GM12878 (cell line): Measurements from ENCODE around the gene RHOBTB1. TPM values are rescaled to one million over a fixed set of nuclear protein-coding genes. Genes with fewer than 3 reads are reported as not detected.

Experiments
- ATAC-seq: fragments of 200-7000 bp; cut with Tn5 transposase; 3 replicates; pipeline ENCODE4 v1.9.1; 2020; ENCODE audit warnings: mild to moderate bottlenecking, moderate library complexity
- BruUV-seq: library from RNA; stranded (reverse); fragments of 400-500 nt; replicated peaks from 2 replicates; lab custom pipeline; 2021; lab: Mats Ljungman, UMichigan
- CTCF ChIA-PET: fragments of 300-600 bp; sonication (Branson Sonifier 250); formaldehyde crosslinking; extraction: SDS; loops from one replicate; lab custom pipeline; 2021; ENCODE audit warnings: inconsistent platforms; lab: Yijun Ruan, JAX
- POLR2A ChIA-PET: fragments of 350-600 bp; formaldehyde crosslinking; extraction: SDS; loops from one replicate; lab custom pipeline; 2021; ENCODE audit warnings: inconsistent platforms; lab: Charles Lee
- RAD21 ChIA-PET: fragments of 300-600 bp; sonication (Branson Sonifier 250); formaldehyde crosslinking; loops from one replicate; lab custom pipeline; 2023; ENCODE audit warnings: antibody characterized with exemption; ENCODE audit not compliant: unreplicated experiment; lab: Charles Lee
- SMC1A ChIA-PET: fragments of 300-600 bp; sonication (Branson Sonifier 250); formaldehyde crosslinking; loops from one replicate; lab custom pipeline; 2023; ENCODE audit not compliant: unreplicated experiment, uncharacterized antibody; lab: Charles Lee
- DNase-seq: peaks from one replicate; pipeline ENCODE4 v3.0.0-alpha.2; 2011; ENCODE audit warnings: low read depth, low spot score
- FAIRE-seq: peaks from 3 replicates; lab custom pipeline; 2011; peaks lifted over from hg19 to GRCh38; lab: Jason Lieb, UNC
- H2AFZ ChIP-seq: 2 replicates; pipeline ENCODE4 v1.6.0; 2011; ENCODE audit warnings: low read depth, low read length, control low read depth; ENCODE audit not compliant: control insufficient read depth
- H3K27ac ChIP-seq: 2 replicates; pipeline ENCODE4 v1.5.1; 2011; ENCODE audit warnings: control low read depth; ENCODE audit not compliant: control insufficient read depth, insufficient read depth
- H3K27me3 ChIP-seq, 2 experiments: replicated peaks in 1 of 2; 2 replicates each; pipeline versions ENCODE4 v1.6.0 to v1.6.1; 2011; ENCODE audit warnings: low read length in 1 of 2; ENCODE audit not compliant: control insufficient read depth in 2 of 2, insufficient read depth in 2 of 2
- H3K36me3 ChIP-seq, 2 experiments: 2 replicates each; pipeline ENCODE4 v1.5.1; 2011; ENCODE audit warnings: low read length in 1 of 2; ENCODE audit not compliant: control insufficient read depth in 2 of 2, insufficient read depth in 2 of 2
- H3K4me1 ChIP-seq: 2 replicates; pipeline ENCODE4 v1.6.1; 2011; ENCODE audit warnings: mild to moderate bottlenecking, low read length, moderate library complexity, mixed read lengths; ENCODE audit not compliant: control insufficient read depth, insufficient read depth
- H3K4me2 ChIP-seq: 2 replicates; pipeline ENCODE4 v1.6.0; 2011; ENCODE audit warnings: control low read depth; ENCODE audit not compliant: control insufficient read depth, insufficient read depth
- H3K4me3 ChIP-seq: fragments of 200-600 bp; sonication (generic); 2 replicates; pipeline ENCODE4 v1.5.1; 2016
- H3K79me2 ChIP-seq: 2 replicates; pipeline ENCODE4 v1.6.0; 2011; ENCODE audit warnings: low read length; ENCODE audit not compliant: control insufficient read depth, insufficient read depth
- H3K9ac ChIP-seq: 2 replicates; pipeline ENCODE4 v1.8.0; 2011; ENCODE audit warnings: low read length, control low read depth, mixed read lengths; ENCODE audit not compliant: control insufficient read depth, insufficient read depth
- H3K9me3 ChIP-seq: replicated peaks from 3 replicates; pipeline ENCODE4 v1.5.1; 2011; ENCODE audit warnings: mild to moderate bottlenecking, low read length; ENCODE audit not compliant: control insufficient read depth, insufficient read depth
- H4K20me1 ChIP-seq: 2 replicates; pipeline ENCODE4 v1.6.0; 2011; ENCODE audit not compliant: control insufficient read depth, insufficient read depth
- E4F1 ChIP-seq: fragments of 450-650 bp; IDR thresholded peaks from 2 replicates; pipeline ENCODE4 v1.6.1; 2018; ENCODE audit warnings: borderline replicate concordance, mild to moderate bottlenecking; ENCODE audit not compliant: partially characterized antibody
- FOXK2 ChIP-seq: fragments of 450-650 bp; IDR thresholded peaks from 2 replicates; pipeline ENCODE4 v1.6.1; 2017; ENCODE audit warnings: mild to moderate bottlenecking, moderate library complexity
- GABPA ChIP-seq: IDR thresholded peaks from 2 replicates; pipeline ENCODE4 v1.6.1; 2014; ENCODE audit warnings: antibody characterized with exemption, low read depth, mild to moderate bottlenecking, inconsistent platforms
- HDAC6 ChIP-seq: fragments of 200-600 bp; sonication (generic); IDR thresholded peaks from one replicate; pipeline ENCODE4 v1.8.0; 2017; ENCODE audit warnings: antibody characterized with exemption; ENCODE audit not compliant: unreplicated experiment
- IKZF1 ChIP-seq: fragments of 450-650 bp; conservative IDR thresholded peaks from 2 replicates; pipeline ENCODE4 v1.6.1; 2017; ENCODE audit warnings: antibody characterized with exemption, mild to moderate bottlenecking
- IRF3 ChIP-seq: fragments of 450-650 bp; IDR thresholded peaks from 2 replicates; pipeline ENCODE4 v1.6.1; 2014; ENCODE audit warnings: mild to moderate bottlenecking
- JUNB ChIP-seq: IDR thresholded peaks from 2 replicates; pipeline ENCODE4 v1.6.1; 2016; ENCODE audit warnings: antibody characterized with exemption, mild to moderate bottlenecking
- MAX ChIP-seq: IDR thresholded peaks from 2 replicates; pipeline ENCODE4 v1.6.1; 2012; ENCODE audit warnings: low read depth, low read length, improper control_type of control experiment
- MYC ChIP-seq: IDR thresholded peaks from 2 replicates; pipeline ENCODE4 v1.6.1; 2011; ENCODE audit warnings: mild to moderate bottlenecking, low read length, moderate library complexity, inconsistent platforms; ENCODE audit not compliant: insufficient read depth, insufficient replicate concordance, insufficient read length, severe bottlenecking
- NFIC ChIP-seq: IDR thresholded peaks from 2 replicates; pipeline ENCODE4 v1.6.1; 2012; ENCODE audit warnings: low read depth, mild to moderate bottlenecking, inconsistent platforms, low read length, moderate library complexity
- NFYA ChIP-seq: IDR thresholded peaks from 2 replicates; pipeline ENCODE4 v1.6.1; 2011; ENCODE audit warnings: low read depth, mild to moderate bottlenecking, low read length, improper control_type of control experiment, borderline replicate concordance
- RAD51 ChIP-seq: fragments of 450-650 bp; IDR thresholded peaks from 2 replicates; pipeline ENCODE4 v1.6.1; 2016; ENCODE audit warnings: moderate library complexity, mild to moderate bottlenecking, inconsistent platforms
- STAT3 ChIP-seq: IDR thresholded peaks from 2 replicates; pipeline ENCODE4 v1.6.1; 2011; ENCODE audit warnings: low read depth, low read length, improper control_type of control experiment
- WRNIP1 ChIP-seq: IDR thresholded peaks from 2 replicates; pipeline ENCODE4 v1.6.1; 2011; ENCODE audit warnings: low read depth, low read length, improper control_type of control experiment, borderline replicate concordance
- YY1 ChIP-seq: IDR thresholded peaks from 2 replicates; pipeline ENCODE4 v1.6.1; 2011; ENCODE audit warnings: low read depth, mild to moderate bottlenecking, low read length
- ZBTB33 ChIP-seq: fragments of 450-650 bp; IDR thresholded peaks from 2 replicates; pipeline ENCODE4 v1.6.1; 2017; ENCODE audit warnings: mild to moderate bottlenecking
- ZZZ3 ChIP-seq: IDR thresholded peaks from 2 replicates; pipeline ENCODE4 v1.6.1; 2011; ENCODE audit warnings: low read depth; ENCODE audit not compliant: control insufficient read depth, insufficient read length
- WGBS: methylation state at CpG from one replicate; pipeline ENCODE4 v1.1.6; 2016; ENCODE audit warnings: low lambda C conversion rate; ENCODE audit not compliant: insufficient replicate concordance, insufficient coverage; ENCODE audit errors: missing lambda C conversion rate; 5-methylcytosine and 5-hydroxymethylcytosine counted together
- in situ Hi-C: fragments of 300-500 bp; cut with MboI; formaldehyde crosslinking; loops from 9 replicates; pipeline ENCODE4 v1.14.3; 2018; ENCODE audit warnings: mixed read lengths
- intact Hi-C: fragments of 100-400 bp; cut with micrococcal nuclease; formaldehyde crosslinking; loops from one replicate; pipeline ENCODE4 v1.14.2; 2022; ENCODE audit not compliant: unreplicated experiment
- polyA plus RNA-seq, 11 experiments: library from polyadenylated mRNA; depleted of rRNA in 4 of 11; unstranded in 6 of 11; stranded (reverse) in 5 of 11; fragments of >200 nt; fragmentation: Nextera tagmentation in 4 of 11; fragmentation: Illumina TruSeq in 1 of 11; extraction: Ambion mirVana in 4 of 11; extraction: Trizol in 1 of 11; gene quantifications; 1 replicate in 1 of 11; 2 replicates in 10 of 11; pipeline versions ENCODE4 v1.2.1 to v1.2.3, GENCODE V29; 2011 to 2016; ENCODE audit warnings: inconsistent platforms in 2 of 11, missing spikeins in 2 of 11, low read depth in 1 of 11
- total RNA-seq, 4 experiments: library from RNA; depleted of rRNA in 3 of 4; stranded (reverse); fragments of >200 nt in 3 of 4; fragmentation: Illumina TruSeq in 1 of 4; extraction: Trizol in 1 of 4; gene quantifications; 2 replicates each; pipeline versions ENCODE4 v1.2.1 to v1.2.3, GENCODE V29; 2013 to 2021
- TF ChIP-seq, protein P1 (sequence below): IDR thresholded peaks from 2 replicates; pipeline ENCODE4 v1.6.1; 2011; ENCODE audit warnings: low read depth, low read length, improper control_type of control experiment, borderline replicate concordance

Gene RHOBTB1
- total and polyA plus RNA-seq, 10 of the 15 experiments (the other 5 are each of a cell fraction or from before 2014, with no cell fraction given): not detected

DNA sequence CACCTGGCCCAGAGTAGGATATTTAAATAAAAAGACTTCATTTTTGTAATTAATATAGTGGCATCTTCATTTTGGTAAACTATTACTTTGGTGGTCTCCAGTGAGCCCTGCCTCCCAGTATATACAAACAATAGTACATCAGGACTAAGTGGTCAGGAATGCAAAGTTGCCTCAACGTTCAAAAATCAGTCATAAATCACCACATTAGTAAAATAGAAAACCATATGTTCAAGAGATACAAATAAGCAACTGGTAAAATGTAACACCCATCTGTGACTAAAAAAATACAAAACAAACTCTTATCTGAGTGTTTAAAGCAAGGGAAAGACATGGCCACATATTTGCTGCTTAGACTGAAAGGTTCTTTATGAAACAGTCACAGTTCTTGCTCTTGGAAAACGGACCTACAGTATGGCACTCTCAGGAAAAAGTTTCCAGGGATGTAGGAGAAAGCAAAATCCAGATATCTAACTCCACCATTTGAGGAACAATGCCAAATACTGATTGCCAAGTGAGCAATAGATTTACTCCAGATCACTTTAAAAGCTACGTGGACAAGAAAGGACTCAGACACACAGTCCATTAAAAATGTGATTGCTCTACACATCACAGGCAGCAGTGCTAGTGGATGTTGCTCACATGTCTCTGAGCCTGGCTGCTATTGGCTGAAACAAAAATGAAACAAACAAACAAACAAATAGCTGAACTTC lies 15.1 kb upstream of the RHOBTB1 start:
- Histone ChIP-seq H3K79me2 (no peaks in the 10 kb centered on the region), H3K4me3 (no peak overlapping the region), H3K36me3 (no peaks in the 10 kb centered on the region), H2AFZ (no peak overlapping the region), H4K20me1 (no peaks in the 10 kb centered on the region), H3K9me3 (no peaks in the 10 kb centered on the region), H3K9ac (no peak overlapping the region), H3K27ac (no peak overlapping the region), H3K4me1 (no peaks in the 10 kb centered on the region), H3K27me3 (no peaks in the 10 kb centered on the region; a peak in 1 of 4 replicates), H3K4me2 (no peak overlapping the region)
- in situ Hi-C loops: no loop called here
- intact Hi-C loops: no loop called here
- RAD21 ChIA-PET: no interaction called here
- no peak for FAIRE-seq
- no peak for ATAC-seq
- CTCF ChIA-PET: interaction anchor here (0.8 kb wide), 2 partner anchors 139 to 142 kb away, joined by 3 to 4 read pairs; no protein-coding TSS in a partner anchor
- DNase-seq: no peak
- POLR2A ChIA-PET: no interaction called here
- no TSS peak for BruUV-seq
- SMC1A ChIA-PET: no interaction called here
- WGBS: 0% methylated on average over 3 of the region's 3 CpGs
- no peak for TF ChIP-seq E4F1
- TF ChIP-seq HDAC6: no peak
- no peak for TF ChIP-seq RAD51
- TF ChIP-seq JUNB: no peak
- TF ChIP-seq ZZZ3: no peak
- no peak for TF ChIP-seq NFIC
- no peak for TF ChIP-seq IRF3
- TF ChIP-seq, protein P1, sequence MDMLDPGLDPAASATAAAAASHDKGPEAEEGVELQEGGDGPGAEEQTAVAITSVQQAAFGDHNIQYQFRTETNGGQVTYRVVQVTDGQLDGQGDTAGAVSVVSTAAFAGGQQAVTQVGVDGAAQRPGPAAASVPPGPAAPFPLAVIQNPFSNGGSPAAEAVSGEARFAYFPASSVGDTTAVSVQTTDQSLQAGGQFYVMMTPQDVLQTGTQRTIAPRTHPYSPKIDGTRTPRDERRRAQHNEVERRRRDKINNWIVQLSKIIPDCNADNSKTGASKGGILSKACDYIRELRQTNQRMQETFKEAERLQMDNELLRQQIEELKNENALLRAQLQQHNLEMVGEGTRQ: no peak
- no peak for TF ChIP-seq ZBTB33
- no peak for TF ChIP-seq NFYA
- TF ChIP-seq IKZF1: no peak
- TF ChIP-seq YY1: no peak
- TF ChIP-seq MAX: no peak
- no peak for TF ChIP-seq FOXK2
- no peak for TF ChIP-seq STAT3
- TF ChIP-seq MYC: no peak
- no peak for TF ChIP-seq WRNIP1
- TF ChIP-seq GABPA: no peak
